HEK293 (cell line): ENCODE measurements around the gene CPTP.

Experiments
- BCL11B ChIP-seq: fragments of 450-650 bp; formaldehyde crosslinking; IDR thresholded peaks from 2 replicates; pipeline ENCODE4 v1.5.1; 2016; ENCODE audit warnings: low read depth, missing biosample characterization, missing genetic modification characterization
- GFI1B ChIP-seq: fragments of 450-650 bp; formaldehyde crosslinking; IDR thresholded peaks from 2 replicates; pipeline ENCODE4 v1.5.1; 2016; ENCODE audit warnings: missing biosample characterization, missing genetic modification characterization
- KLF1 ChIP-seq: fragments of 450-650 bp; formaldehyde crosslinking; IDR thresholded peaks from 2 replicates; pipeline ENCODE4 v1.5.1; 2016; ENCODE audit warnings: missing biosample characterization, missing genetic modification characterization
- MEIS1 ChIP-seq: sonication (generic); formaldehyde crosslinking; IDR thresholded peaks from 2 replicates; pipeline ENCODE4 v1.8.1; 2022; ENCODE audit warnings: missing genetic modification reagents, mild to moderate bottlenecking, borderline replicate concordance
- SP7 ChIP-seq: fragments of 450-650 bp; formaldehyde crosslinking; IDR thresholded peaks from 2 replicates; pipeline ENCODE4 v1.5.1; 2016; ENCODE audit warnings: missing biosample characterization, missing genetic modification characterization
- TRIM28 ChIP-seq: IDR thresholded peaks from 2 replicates; pipeline ENCODE4 v1.6.1; 2011; ENCODE audit warnings: low read length, control low read depth, borderline replicate concordance
- ZBTB7A ChIP-seq: fragments of 450-650 bp; formaldehyde crosslinking; IDR thresholded peaks from 2 replicates; pipeline ENCODE4 v1.5.1; 2016; ENCODE audit warnings: low read depth, missing biosample characterization, missing genetic modification characterization
- ZFP69B ChIP-seq: fragments of 450-650 bp; formaldehyde crosslinking; IDR thresholded peaks from 2 replicates; pipeline ENCODE4 v1.5.1; 2016; ENCODE audit warnings: missing biosample characterization, missing genetic modification characterization
- ZIC2 ChIP-seq: fragments of 450-650 bp; formaldehyde crosslinking; IDR thresholded peaks from 2 replicates; pipeline ENCODE4 v1.5.1; 2016; ENCODE audit warnings: missing biosample characterization, missing genetic modification characterization
- ZNF121 ChIP-seq: fragments of 450-650 bp; formaldehyde crosslinking; IDR thresholded peaks from 2 replicates; pipeline ENCODE4 v1.5.1; 2016; ENCODE audit warnings: missing biosample characterization, missing genetic modification characterization
- ZNF140 ChIP-seq: fragments of 450-650 bp; formaldehyde crosslinking; IDR thresholded peaks from 2 replicates; pipeline ENCODE4 v1.5.1; 2016; ENCODE audit warnings: missing biosample characterization, missing genetic modification characterization
- ZNF266 ChIP-seq: fragments of 450-650 bp; formaldehyde crosslinking; IDR thresholded peaks from 2 replicates; pipeline ENCODE4 v1.5.1; 2016; ENCODE audit warnings: missing biosample characterization, missing genetic modification characterization, low read depth
- ZNF302 ChIP-seq: fragments of 450-650 bp; formaldehyde crosslinking; IDR thresholded peaks from 2 replicates; pipeline ENCODE4 v1.5.1; 2016; ENCODE audit warnings: missing biosample characterization, missing genetic modification characterization, low read depth
- ZNF37A ChIP-seq: fragments of 450-650 bp; IDR thresholded peaks from 2 replicates; pipeline ENCODE4 v1.5.1; 2018; ENCODE audit warnings: missing biosample characterization, missing genetic modification characterization
- ZNF426 ChIP-seq: fragments of 450-650 bp; formaldehyde crosslinking; IDR thresholded peaks from 2 replicates; pipeline ENCODE4 v1.5.1; 2017; ENCODE audit warnings: missing biosample characterization, missing genetic modification characterization, mild to moderate bottlenecking, inconsistent platforms, moderate library complexity
- ZNF530 ChIP-seq: fragments of 450-650 bp; formaldehyde crosslinking; IDR thresholded peaks from 2 replicates; pipeline ENCODE4 v1.5.1; 2016; ENCODE audit warnings: low read depth, missing biosample characterization, missing genetic modification characterization
- ZNF561 ChIP-seq: fragments of 450-650 bp; IDR thresholded peaks from 2 replicates; pipeline ENCODE4 v1.5.1; 2018; ENCODE audit warnings: missing biosample characterization, missing genetic modification characterization, borderline replicate concordance
- ZNF747 ChIP-seq: fragments of 450-650 bp; formaldehyde crosslinking; IDR thresholded peaks from 2 replicates; pipeline ENCODE4 v1.5.1; 2016; ENCODE audit warnings: missing biosample characterization, missing genetic modification characterization
- ZNF791 ChIP-seq: fragments of 450-650 bp; formaldehyde crosslinking; IDR thresholded peaks from 2 replicates; pipeline ENCODE4 v1.5.1; 2016; ENCODE audit warnings: missing biosample characterization, missing genetic modification characterization
- ZNF837 ChIP-seq: fragments of 450-650 bp; formaldehyde crosslinking; IDR thresholded peaks from 2 replicates; pipeline ENCODE4 v1.5.1; 2016; ENCODE audit warnings: missing biosample characterization, missing genetic modification characterization
- ZSCAN23 ChIP-seq: fragments of 450-650 bp; formaldehyde crosslinking; IDR thresholded peaks from 2 replicates; pipeline ENCODE4 v1.5.1; 2016; ENCODE audit warnings: missing biosample characterization, missing genetic modification characterization
- TF ChIP-seq, protein P1 (sequence below): fragments of 450-650 bp; formaldehyde crosslinking; IDR thresholded peaks from 2 replicates; pipeline ENCODE4 v1.5.1; 2017; ENCODE audit warnings: missing biosample characterization, missing genetic modification characterization
- TF ChIP-seq, protein P2 (sequence below): fragments of 450-650 bp; formaldehyde crosslinking; IDR thresholded peaks from 2 replicates; pipeline ENCODE4 v1.5.1; 2016; ENCODE audit warnings: missing biosample characterization, missing genetic modification characterization
- TF ChIP-seq, protein P3 (sequence below): fragments of 450-650 bp; IDR thresholded peaks from 2 replicates; pipeline ENCODE4 v1.5.1; 2018; ENCODE audit warnings: missing biosample characterization, mild to moderate bottlenecking, missing genetic modification characterization
- TF ChIP-seq, protein P4 (sequence below): fragments of 450-650 bp; formaldehyde crosslinking; optimal IDR thresholded peaks from 2 replicates; pipeline ENCODE3; 2016; ENCODE audit warnings: missing biosample characterization, mild to moderate bottlenecking, missing genetic modification characterization
- TF ChIP-seq, protein P5 (sequence below): fragments of 450-650 bp; formaldehyde crosslinking; IDR thresholded peaks from 2 replicates; pipeline ENCODE4 v1.5.1; 2017; ENCODE audit warnings: missing biosample characterization, mild to moderate bottlenecking, missing genetic modification characterization, moderate library complexity
- TF ChIP-seq, protein P6 (sequence below): fragments of 450-650 bp; formaldehyde crosslinking; IDR thresholded peaks from 2 replicates; pipeline ENCODE4 v1.5.1; 2016; ENCODE audit warnings: missing biosample characterization, missing genetic modification characterization, low read depth
- TF ChIP-seq, protein P7 (sequence below): fragments of 450-650 bp; formaldehyde crosslinking; IDR thresholded peaks from 2 replicates; pipeline ENCODE4 v1.5.1; 2016; ENCODE audit warnings: missing biosample characterization, missing genetic modification characterization

Gene CPTP

DNA sequence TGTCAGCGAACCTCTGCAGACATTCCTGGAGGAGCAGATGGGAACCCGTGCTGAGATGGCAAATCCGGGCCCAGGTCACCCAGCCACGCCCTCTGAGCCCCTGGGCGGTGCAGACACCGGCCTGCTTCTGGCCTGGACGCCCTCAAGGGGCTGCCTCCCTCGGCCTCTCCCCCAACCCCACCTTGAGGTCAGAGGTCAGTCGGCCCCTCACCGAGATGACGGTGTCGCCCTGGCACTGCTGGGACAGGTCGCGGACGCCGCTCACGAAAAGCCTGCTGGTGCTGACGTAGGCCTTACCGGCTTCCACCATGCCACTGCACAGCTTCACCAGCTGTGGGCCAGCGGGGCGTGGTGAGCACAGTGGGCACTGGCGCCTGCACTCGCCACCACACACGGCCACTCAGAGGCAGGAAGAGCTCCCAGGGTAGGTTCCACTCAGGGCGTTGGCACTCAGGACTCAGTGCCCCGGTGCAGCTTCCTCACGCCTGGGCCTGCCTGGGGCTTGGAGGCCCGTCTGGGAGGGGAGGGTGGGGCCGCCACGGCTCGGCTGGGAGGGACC, 21.6 kb upstream of the CPTP start (continued):
- TF ChIP-seq, protein P1, sequence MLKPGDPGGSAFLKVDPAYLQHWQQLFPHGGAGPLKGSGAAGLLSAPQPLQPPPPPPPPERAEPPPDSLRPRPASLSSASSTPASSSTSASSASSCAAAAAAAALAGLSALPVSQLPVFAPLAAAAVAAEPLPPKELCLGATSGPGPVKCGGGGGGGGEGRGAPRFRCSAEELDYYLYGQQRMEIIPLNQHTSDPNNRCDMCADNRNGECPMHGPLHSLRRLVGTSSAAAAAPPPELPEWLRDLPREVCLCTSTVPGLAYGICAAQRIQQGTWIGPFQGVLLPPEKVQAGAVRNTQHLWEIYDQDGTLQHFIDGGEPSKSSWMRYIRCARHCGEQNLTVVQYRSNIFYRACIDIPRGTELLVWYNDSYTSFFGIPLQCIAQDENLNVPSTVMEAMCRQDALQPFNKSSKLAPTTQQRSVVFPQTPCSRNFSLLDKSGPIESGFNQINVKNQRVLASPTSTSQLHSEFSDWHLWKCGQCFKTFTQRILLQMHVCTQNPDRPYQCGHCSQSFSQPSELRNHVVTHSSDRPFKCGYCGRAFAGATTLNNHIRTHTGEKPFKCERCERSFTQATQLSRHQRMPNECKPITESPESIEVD (tag by site-specific recombination): no peak
- TF ChIP-seq ZNF302 (tag by site-specific recombination) (no peak), ZNF121 (tag by site-specific recombination) (no peak), SP7 (tag by site-specific recombination) (no peak), ZNF561 (tag by site-specific recombination) (no peak), ZFP69B (tag by site-specific recombination) (no peak), TRIM28 (no peak), ZIC2 (peak; percentile 38; the same call in 1 of the 2 replicates), ZNF530 (tag by site-specific recombination) (no peak), ZBTB7A (tag by site-specific recombination) (peak; percentile 85), ZNF37A (tag by site-specific recombination) (no peak), GFI1B (tag by site-specific recombination) (no peak), ZNF791 (no peak), ZSCAN23 (no peak), BCL11B (tag by site-specific recombination) (peak; percentile 96), ZNF426 (tag by site-specific recombination) (no peak), ZNF837 (tag by site-specific recombination) (no peak), MEIS1 (CRISPR knock-in tag) (no peak), ZNF747 (tag by site-specific recombination) (no peak), ZNF266 (tag by site-specific recombination) (no peak), ZNF140 (tag by site-specific recombination) (no peak), KLF1 (peak; percentile 61; the same call in 1 of the 2 replicates)
- TF ChIP-seq, protein P2, sequence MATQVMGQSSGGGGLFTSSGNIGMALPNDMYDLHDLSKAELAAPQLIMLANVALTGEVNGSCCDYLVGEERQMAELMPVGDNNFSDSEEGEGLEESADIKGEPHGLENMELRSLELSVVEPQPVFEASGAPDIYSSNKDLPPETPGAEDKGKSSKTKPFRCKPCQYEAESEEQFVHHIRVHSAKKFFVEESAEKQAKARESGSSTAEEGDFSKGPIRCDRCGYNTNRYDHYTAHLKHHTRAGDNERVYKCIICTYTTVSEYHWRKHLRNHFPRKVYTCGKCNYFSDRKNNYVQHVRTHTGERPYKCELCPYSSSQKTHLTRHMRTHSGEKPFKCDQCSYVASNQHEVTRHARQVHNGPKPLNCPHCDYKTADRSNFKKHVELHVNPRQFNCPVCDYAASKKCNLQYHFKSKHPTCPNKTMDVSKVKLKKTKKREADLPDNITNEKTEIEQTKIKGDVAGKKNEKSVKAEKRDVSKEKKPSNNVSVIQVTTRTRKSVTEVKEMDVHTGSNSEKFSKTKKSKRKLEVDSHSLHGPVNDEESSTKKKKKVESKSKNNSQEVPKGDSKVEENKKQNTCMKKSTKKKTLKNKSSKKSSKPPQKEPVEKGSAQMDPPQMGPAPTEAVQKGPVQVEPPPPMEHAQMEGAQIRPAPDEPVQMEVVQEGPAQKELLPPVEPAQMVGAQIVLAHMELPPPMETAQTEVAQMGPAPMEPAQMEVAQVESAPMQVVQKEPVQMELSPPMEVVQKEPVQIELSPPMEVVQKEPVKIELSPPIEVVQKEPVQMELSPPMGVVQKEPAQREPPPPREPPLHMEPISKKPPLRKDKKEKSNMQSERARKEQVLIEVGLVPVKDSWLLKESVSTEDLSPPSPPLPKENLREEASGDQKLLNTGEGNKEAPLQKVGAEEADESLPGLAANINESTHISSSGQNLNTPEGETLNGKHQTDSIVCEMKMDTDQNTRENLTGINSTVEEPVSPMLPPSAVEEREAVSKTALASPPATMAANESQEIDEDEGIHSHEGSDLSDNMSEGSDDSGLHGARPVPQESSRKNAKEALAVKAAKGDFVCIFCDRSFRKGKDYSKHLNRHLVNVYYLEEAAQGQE (tag by site-specific recombination): no peak
- TF ChIP-seq, protein P3, sequence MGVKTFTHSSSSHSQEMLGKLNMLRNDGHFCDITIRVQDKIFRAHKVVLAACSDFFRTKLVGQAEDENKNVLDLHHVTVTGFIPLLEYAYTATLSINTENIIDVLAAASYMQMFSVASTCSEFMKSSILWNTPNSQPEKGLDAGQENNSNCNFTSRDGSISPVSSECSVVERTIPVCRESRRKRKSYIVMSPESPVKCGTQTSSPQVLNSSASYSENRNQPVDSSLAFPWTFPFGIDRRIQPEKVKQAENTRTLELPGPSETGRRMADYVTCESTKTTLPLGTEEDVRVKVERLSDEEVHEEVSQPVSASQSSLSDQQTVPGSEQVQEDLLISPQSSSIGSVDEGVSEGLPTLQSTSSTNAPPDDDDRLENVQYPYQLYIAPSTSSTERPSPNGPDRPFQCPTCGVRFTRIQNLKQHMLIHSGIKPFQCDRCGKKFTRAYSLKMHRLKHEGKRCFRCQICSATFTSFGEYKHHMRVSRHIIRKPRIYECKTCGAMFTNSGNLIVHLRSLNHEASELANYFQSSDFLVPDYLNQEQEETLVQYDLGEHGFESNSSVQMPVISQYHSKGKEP (tag by site-specific recombination): no peak
- TF ChIP-seq, protein P4, sequence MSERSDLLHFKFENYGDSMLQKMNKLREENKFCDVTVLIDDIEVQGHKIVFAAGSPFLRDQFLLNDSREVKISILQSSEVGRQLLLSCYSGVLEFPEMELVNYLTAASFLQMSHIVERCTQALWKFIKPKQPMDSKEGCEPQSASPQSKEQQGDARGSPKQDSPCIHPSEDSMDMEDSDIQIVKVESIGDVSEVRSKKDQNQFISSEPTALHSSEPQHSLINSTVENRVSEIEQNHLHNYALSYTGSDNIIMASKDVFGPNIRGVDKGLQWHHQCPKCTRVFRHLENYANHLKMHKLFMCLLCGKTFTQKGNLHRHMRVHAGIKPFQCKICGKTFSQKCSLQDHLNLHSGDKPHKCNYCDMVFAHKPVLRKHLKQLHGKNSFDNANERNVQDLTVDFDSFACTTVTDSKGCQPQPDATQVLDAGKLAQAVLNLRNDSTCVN (tag by site-specific recombination): no peak
- TF ChIP-seq, protein P5, sequence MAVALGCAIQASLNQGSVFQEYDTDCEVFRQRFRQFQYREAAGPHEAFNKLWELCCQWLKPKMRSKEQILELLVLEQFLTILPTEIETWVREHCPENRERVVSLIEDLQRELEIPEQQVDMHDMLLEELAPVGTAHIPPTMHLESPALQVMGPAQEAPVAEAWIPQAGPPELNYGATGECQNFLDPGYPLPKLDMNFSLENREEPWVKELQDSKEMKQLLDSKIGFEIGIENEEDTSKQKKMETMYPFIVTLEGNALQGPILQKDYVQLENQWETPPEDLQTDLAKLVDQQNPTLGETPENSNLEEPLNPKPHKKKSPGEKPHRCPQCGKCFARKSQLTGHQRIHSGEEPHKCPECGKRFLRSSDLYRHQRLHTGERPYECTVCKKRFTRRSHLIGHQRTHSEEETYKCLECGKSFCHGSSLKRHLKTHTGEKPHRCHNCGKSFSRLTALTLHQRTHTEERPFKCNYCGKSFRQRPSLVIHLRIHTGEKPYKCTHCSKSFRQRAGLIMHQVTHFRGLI (tag by site-specific recombination): no peak
- TF ChIP-seq, protein P6, sequence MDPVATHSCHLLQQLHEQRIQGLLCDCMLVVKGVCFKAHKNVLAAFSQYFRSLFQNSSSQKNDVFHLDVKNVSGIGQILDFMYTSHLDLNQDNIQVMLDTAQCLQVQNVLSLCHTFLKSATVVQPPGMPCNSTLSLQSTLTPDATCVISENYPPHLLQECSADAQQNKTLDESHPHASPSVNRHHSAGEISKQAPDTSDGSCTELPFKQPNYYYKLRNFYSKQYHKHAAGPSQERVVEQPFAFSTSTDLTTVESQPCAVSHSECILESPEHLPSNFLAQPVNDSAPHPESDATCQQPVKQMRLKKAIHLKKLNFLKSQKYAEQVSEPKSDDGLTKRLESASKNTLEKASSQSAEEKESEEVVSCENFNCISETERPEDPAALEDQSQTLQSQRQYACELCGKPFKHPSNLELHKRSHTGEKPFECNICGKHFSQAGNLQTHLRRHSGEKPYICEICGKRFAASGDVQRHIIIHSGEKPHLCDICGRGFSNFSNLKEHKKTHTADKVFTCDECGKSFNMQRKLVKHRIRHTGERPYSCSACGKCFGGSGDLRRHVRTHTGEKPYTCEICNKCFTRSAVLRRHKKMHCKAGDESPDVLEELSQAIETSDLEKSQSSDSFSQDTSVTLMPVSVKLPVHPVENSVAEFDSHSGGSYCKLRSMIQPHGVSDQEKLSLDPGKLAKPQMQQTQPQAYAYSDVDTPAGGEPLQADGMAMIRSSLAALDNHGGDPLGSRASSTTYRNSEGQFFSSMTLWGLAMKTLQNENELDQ: no peak
- TF ChIP-seq, protein P7, sequence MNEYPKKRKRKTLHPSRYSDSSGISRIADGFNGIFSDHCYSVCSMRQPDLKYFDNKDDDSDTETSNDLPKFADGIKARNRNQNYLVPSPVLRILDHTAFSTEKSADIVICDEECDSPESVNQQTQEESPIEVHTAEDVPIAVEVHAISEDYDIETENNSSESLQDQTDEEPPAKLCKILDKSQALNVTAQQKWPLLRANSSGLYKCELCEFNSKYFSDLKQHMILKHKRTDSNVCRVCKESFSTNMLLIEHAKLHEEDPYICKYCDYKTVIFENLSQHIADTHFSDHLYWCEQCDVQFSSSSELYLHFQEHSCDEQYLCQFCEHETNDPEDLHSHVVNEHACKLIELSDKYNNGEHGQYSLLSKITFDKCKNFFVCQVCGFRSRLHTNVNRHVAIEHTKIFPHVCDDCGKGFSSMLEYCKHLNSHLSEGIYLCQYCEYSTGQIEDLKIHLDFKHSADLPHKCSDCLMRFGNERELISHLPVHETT: no peak
